Measurements from ENCODE around the gene NPL.

- no peak for TF ChIP-seq POLR2A (IDR thresholded peaks at IDR 0.05; ENCODE audit: low read depth, low read length)
- TF ChIP-seq, protein P1, sequence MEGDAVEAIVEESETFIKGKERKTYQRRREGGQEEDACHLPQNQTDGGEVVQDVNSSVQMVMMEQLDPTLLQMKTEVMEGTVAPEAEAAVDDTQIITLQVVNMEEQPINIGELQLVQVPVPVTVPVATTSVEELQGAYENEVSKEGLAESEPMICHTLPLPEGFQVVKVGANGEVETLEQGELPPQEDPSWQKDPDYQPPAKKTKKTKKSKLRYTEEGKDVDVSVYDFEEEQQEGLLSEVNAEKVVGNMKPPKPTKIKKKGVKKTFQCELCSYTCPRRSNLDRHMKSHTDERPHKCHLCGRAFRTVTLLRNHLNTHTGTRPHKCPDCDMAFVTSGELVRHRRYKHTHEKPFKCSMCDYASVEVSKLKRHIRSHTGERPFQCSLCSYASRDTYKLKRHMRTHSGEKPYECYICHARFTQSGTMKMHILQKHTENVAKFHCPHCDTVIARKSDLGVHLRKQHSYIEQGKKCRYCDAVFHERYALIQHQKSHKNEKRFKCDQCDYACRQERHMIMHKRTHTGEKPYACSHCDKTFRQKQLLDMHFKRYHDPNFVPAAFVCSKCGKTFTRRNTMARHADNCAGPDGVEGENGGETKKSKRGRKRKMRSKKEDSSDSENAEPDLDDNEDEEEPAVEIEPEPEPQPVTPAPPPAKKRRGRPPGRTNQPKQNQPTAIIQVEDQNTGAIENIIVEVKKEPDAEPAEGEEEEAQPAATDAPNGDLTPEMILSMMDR (IDR thresholded peaks at IDR 0.05; ENCODE audit: extremely low read depth in 1 of 2, insufficient read depth in 1 of 2, low read depth in 1 of 2, low read length in 2 of 2): no peak
- TF ChIP-seq EZH2 (IDR thresholded peaks at IDR 0.05; ENCODE audit: borderline replicate concordance, low read depth, low read length, severe bottlenecking): no peak
- no peak for TF ChIP-seq POLR2AphosphoS5 (IDR thresholded peaks at IDR 0.05; ENCODE audit: insufficient read depth, low read depth, low read length)
- no peak for TF ChIP-seq FOS (IDR thresholded peaks at IDR 0.05; ENCODE audit: borderline replicate concordance, insufficient read depth, low read length)
Observed at GRCh38 chr1:182809414-182809957, 19.9 kb downstream of the NPL start.
